Measurements from ENCODE around the gene IL1A.
A peak's percentile ranks its signal among the peaks of the same experiment; 100 is the strongest.

Gene IL1A

GRCh38 chr2:112772322-112772721 is 12.0 kb downstream of the IL1A start:
- Histone ChIP-seq H3K36me3 (ENCODE audit: control insufficient read depth, insufficient read depth, low read length) (no peaks in the 10 kb centered on the region; the same call in 1 of the 2 replicates), H3K4me3 (replicated peaks; ENCODE audit: low read depth, low read length) (no peak overlapping the region), H3K27me3 (replicated peaks; ENCODE audit: control insufficient read depth, insufficient read depth, low read length) (no peaks in the 10 kb centered on the region)
- TF ChIP-seq CTCF (IDR thresholded peaks at IDR 0.05; ENCODE audit: insufficient read depth, low read length, poor library complexity, severe bottlenecking) = no peak
- DNase-seq (ENCODE audit: extremely low read depth, insufficient read length) = no peak

- TF ChIP-seq CTCF (IDR thresholded peaks at IDR 0.05; ENCODE audit: insufficient read depth, low read length, poor library complexity, severe bottlenecking) = no peak
- DNase-seq (ENCODE audit: extremely low read depth, insufficient read length) = no peak
- Histone ChIP-seq H3K36me3 (ENCODE audit: control insufficient read depth, insufficient read depth, low read length) (no peaks in the 10 kb centered on the region), H3K27me3 (replicated peaks; ENCODE audit: control insufficient read depth, insufficient read depth, low read length) (no peaks in the 10 kb centered on the region), H3K4me3 (replicated peaks; ENCODE audit: low read depth, low read length) (no peak overlapping the region)
Observed at GRCh38 chr2:112768432-112768831, 15.9 kb downstream of the IL1A start.

GRCh38 chr2:112767693-112768330 is 16.5 kb downstream of the IL1A start:
- Histone ChIP-seq H3K27me3 (replicated peaks; ENCODE audit: control insufficient read depth, insufficient read depth, low read length) (no peaks in the 10 kb centered on the region), H3K36me3 (ENCODE audit: control insufficient read depth, insufficient read depth, low read length) (no peaks in the 10 kb centered on the region), H3K4me3 (replicated peaks; ENCODE audit: low read depth, low read length) (no peak overlapping the region)
- no peak for DNase-seq (ENCODE audit: extremely low read depth, insufficient read length)
- no peak for TF ChIP-seq CTCF (IDR thresholded peaks at IDR 0.05; ENCODE audit: insufficient read depth, low read length, poor library complexity, severe bottlenecking)

- no peak for DNase-seq (ENCODE audit: extremely low read depth, insufficient read length)
- H3K36me3 ChIP-seq (ENCODE audit: control insufficient read depth, insufficient read depth, low read length) = no peaks in the 10 kb centered on the region
- H3K27me3 ChIP-seq (replicated peaks; ENCODE audit: control insufficient read depth, insufficient read depth, low read length) = no peaks in the 10 kb centered on the region
- no peak for TF ChIP-seq CTCF (IDR thresholded peaks at IDR 0.05; ENCODE audit: insufficient read depth, low read length, poor library complexity, severe bottlenecking)
- peak overlapping the region; percentile 92 for H3K4me3 ChIP-seq (replicated peaks; ENCODE audit: low read depth, low read length)
Observed at GRCh38 chr2:112765251-112765650, 19.0 kb downstream of the IL1A start.

GRCh38 chr2:112764071-112765044 is 19.9 kb downstream of the IL1A start, which contains the start of gene CKAP2L:
CKAP2L (minus strand) TSS chr2:112764609; CDS start chr2:112764598, 11 bp downstream.
- peak within 1 kb of the TSS; percentile 92 for H3K4me3 ChIP-seq (replicated peaks; ENCODE audit: low read depth, low read length)
- no peaks in the 10 kb centered on the region for H3K36me3 ChIP-seq (ENCODE audit: control insufficient read depth, insufficient read depth, low read length)
- H3K27me3 ChIP-seq (replicated peaks; ENCODE audit: control insufficient read depth, insufficient read depth, low read length) = no peaks in the 10 kb centered on the region
- DNase-seq (ENCODE audit: extremely low read depth, insufficient read length) = peak; percentile 95
- no peak for TF ChIP-seq CTCF (IDR thresholded peaks at IDR 0.05; ENCODE audit: insufficient read depth, low read length, poor library complexity, severe bottlenecking)

Measured in GM06990 (cell line).